Mononuclear cell (primary cell): ENCODE results near the gene GRM6. TPM values are rescaled to one million over a fixed set of nuclear protein-coding genes. Genes with fewer than 3 reads are reported as not detected.

ENCODE experiments used
- H3K27me3 ChIP-seq: 2 replicates; pipeline ENCODE4 v1.6.0; 2011; ENCODE audit warnings: low read length, control low read depth; ENCODE audit not compliant: insufficient read depth
- H3K4me1 ChIP-seq: 2 replicates; pipeline ENCODE4 v1.5.1; 2011; ENCODE audit warnings: mild to moderate bottlenecking, low read length, control low read depth; ENCODE audit not compliant: insufficient read depth
- H3K4me3 ChIP-seq: 2 replicates; pipeline ENCODE4 v1.5.1; 2011; ENCODE audit warnings: mild to moderate bottlenecking, low read length, moderate library complexity
- H3K9me3 ChIP-seq: 2 replicates; pipeline ENCODE4 v1.5.1; 2011; ENCODE audit warnings: low read depth, mild to moderate bottlenecking, control low read depth, low read length
- total RNA-seq: library from RNA; depleted of rRNA; stranded (reverse); fragments of >200 nt; gene quantifications from one replicate; pipeline ENCODE4 v1.2.3, GENCODE V29; 2012

The GRM6 gene
- total RNA-seq, 1 donor = not detected

GRCh38 chr5:178990491-178990890 is 4.6 kb downstream of the GRM6 start:
- no peaks in the 10 kb centered on the region for H3K9me3 ChIP-seq
- H3K4me1 ChIP-seq = no peaks in the 10 kb centered on the region
- peaks cover 8% of the 10 kb centered on the region for H3K27me3 ChIP-seq
- no peak overlapping the region for H3K4me3 ChIP-seq

- H3K4me1 ChIP-seq = no peaks in the 10 kb centered on the region
- H3K4me3 ChIP-seq = no peak overlapping the region
- no peaks in the 10 kb centered on the region for H3K9me3 ChIP-seq
- H3K27me3 ChIP-seq = peaks cover 5% of the 10 kb centered on the region
Observed at GRCh38 chr5:178989311-178989710, 5.8 kb downstream of the GRM6 start.

- no peaks in the 10 kb centered on the region for H3K9me3 ChIP-seq
- no peak overlapping the region for H3K4me3 ChIP-seq
- H3K27me3 ChIP-seq = peaks cover 2% of the 10 kb centered on the region
- H3K4me1 ChIP-seq = no peaks in the 10 kb centered on the region
Observed at GRCh38 chr5:178988436-178989220, 6.5 kb downstream of the GRM6 start.

- H3K9me3 ChIP-seq = no peaks in the 10 kb centered on the region
- no peaks in the 10 kb centered on the region for H3K4me1 ChIP-seq
- no peak overlapping the region for H3K4me3 ChIP-seq
- no peaks in the 10 kb centered on the region for H3K27me3 ChIP-seq
Observed at GRCh38 chr5:178986326-178986960, 8.7 kb downstream of the GRM6 start.

DNA sequence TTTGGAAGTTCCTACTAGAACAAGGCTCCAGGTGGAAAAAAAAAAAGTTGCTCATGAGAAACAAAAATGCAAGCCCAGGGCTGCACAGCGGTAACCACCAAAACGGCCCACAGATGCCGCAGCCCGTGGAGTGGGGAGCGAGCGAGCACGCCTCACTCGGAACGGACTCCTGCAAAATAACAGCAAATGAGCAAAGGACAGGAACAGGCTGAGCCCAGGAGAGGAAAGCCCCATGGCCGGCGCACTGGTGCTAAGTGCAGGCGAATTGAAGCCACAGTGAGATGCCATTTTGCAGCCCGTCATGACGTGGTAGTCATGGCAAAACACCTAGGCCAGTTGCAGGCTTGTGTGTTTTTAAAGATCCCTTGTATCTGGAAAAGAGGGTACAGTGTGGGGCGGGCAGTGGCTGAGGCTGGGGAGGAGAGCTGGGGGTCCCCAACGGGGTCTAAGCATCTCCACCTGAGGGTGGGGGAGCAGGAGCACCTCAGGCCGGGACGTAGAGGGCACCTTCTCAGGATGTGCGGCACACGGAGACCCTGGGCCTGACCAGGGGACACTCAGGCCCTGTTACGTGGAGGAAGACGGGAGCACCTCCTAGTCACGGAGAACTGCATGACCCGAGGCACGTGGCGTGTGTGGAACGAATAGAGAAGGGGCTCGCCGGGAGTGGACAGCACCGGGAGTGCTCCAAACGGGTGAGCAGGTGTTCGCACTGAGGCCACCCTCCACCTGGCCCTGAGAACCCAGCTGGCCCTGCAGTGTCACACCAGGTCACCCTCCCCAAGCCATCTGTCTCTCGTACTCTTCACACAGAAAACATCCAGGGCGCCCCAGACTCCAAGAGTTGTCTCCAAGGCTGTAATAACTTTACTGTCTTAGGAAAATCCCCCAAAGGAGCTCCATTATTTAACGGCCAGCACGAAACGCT is 10.7 kb downstream of the GRM6 start:
- no peaks in the 10 kb centered on the region for H3K9me3 ChIP-seq
- no peaks in the 10 kb centered on the region for H3K27me3 ChIP-seq
- no peak overlapping the region for H3K4me3 ChIP-seq
- H3K4me1 ChIP-seq = no peaks in the 10 kb centered on the region

DNA sequence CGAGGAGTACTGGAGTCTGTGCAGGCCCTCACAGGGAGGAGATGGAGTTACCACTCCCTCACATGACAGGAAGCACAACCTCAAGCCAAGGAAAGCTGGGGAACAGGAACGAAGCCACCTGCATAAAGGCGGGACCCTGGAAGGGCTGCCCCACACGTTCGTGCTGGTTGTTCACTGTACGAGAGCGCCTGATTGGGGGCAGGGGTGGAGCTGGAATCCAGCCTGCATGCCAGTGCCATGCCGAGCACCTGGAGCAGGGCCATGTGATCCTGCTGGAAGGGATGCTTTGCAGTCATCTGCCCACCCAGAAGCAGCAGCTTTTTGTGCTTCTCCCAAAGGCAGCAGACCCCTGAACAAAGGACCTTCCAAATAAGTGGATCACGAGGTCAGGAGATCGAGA is 11.4 kb downstream of the GRM6 start:
- Histone ChIP-seq H3K9me3 (no peaks in the 10 kb centered on the region), H3K27me3 (no peaks in the 10 kb centered on the region), H3K4me3 (no peak overlapping the region), H3K4me1 (no peaks in the 10 kb centered on the region)

- no peak overlapping the region for H3K4me3 ChIP-seq
- H3K9me3 ChIP-seq = peaks cover 5% of the 10 kb centered on the region
- H3K27me3 ChIP-seq = no peaks in the 10 kb centered on the region
- no peaks in the 10 kb centered on the region for H3K4me1 ChIP-seq
Observed at GRCh38 chr5:178982941-178983340, 12.2 kb downstream of the GRM6 start.

DNA sequence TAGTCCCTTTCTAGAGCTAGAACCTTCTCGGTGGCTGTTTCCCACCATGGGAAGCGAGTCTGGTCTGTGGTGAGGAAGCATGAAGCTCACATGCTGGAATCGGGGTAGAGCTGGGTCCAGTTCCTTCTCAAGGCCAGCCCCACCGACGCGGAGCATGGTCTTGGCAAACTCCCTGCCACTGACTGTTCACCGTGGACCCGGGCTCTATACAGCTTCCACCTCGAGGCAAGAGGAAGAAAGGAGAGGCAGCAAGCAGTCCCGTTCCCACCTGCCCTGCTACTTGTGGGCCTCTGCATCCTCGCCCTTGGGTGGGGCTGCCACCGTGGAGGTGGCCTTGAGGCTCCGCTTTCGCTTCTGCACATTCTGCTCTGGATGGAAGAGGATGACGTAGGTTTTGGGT is 13.7 kb downstream of the GRM6 start:
- no peaks in the 10 kb centered on the region for H3K27me3 ChIP-seq
- no peak overlapping the region for H3K4me3 ChIP-seq
- no peaks in the 10 kb centered on the region for H3K4me1 ChIP-seq
- peaks cover 5% of the 10 kb centered on the region for H3K9me3 ChIP-seq

- Histone ChIP-seq H3K4me3 (no peak overlapping the region), H3K4me1 (no peaks in the 10 kb centered on the region), H3K27me3 (no peaks in the 10 kb centered on the region), H3K9me3 (peaks cover 45% of the 10 kb centered on the region)
Observed at GRCh38 chr5:178965465-178966055, 29.6 kb downstream of the GRM6 start.

DNA sequence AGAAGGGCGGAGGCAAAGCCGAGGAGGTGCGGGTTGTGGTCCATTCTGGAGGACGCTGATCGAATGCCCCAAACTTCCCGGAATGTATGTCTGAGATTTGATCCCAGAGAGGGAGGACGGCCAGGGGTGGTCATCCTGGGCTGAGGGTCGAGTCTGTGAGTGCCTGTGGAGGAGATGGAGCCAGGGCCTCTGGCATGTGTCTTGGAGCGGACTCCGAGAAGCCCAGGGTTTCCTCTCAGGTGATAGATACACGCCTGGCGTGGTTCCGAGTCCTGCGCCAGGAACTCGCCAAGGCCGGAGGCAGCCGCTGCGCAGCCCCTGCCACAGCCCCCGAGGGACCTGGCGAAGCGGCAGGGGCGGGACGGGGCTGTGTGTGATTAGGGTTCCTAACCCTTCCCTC is 53.8 kb downstream of the GRM6 start:
- H3K4me3 ChIP-seq = no peak overlapping the region
- no peaks in the 10 kb centered on the region for H3K4me1 ChIP-seq
- H3K27me3 ChIP-seq = peaks cover 21% of the 10 kb centered on the region
- H3K9me3 ChIP-seq = peaks cover 25% of the 10 kb centered on the region

DNA sequence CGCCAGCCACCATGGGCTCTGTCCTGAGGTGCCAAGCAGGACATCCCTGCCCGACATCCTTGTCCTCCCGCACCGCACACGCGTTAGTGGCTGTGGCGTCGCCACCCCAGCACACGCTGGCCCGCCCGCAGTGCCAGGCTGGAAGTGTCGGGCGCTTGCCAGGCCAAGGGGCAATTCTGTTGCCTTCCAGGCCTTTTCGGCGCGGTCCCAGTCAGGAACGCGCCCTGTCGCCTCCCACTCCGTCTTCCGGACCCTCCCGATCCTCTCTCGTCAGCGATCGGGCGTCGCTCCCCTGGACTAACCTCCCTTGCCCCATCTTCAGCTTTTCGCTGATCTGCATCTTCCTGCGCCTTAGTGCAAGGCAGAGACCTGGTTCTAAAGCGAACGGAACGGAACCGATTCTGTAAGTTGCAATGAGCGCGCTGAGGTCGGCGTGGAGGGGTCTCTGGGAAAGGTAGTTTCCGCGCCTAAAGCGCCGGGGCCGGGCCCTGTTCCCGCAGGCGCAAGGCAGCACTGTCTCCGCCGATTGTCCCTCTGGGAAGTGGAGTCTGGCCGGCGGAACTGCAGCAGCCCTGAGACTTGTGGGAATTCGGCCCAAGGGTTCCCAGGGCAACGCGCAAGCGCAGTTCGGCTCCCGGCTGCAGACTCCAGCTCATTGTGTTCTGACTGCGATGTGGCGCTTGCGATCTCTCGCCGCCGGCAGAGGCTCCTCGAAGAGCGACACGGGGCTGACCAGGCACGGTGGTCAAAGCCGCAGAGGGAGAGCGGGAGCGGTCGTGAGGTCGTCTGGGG is 54.4 kb downstream of the GRM6 start, which contains the start of gene ZNF454:
Gene ZNF454 (plus strand): TSS at position 630 of the 792 bp plus-strand sequence. CDS start 1,594 bp downstream, outside the sequence.
- Histone ChIP-seq H3K4me1 (no peaks in the 10 kb centered on the region), H3K4me3 (no peak within 1 kb of the TSS), H3K27me3 (peaks cover 21% of the 10 kb centered on the region), H3K9me3 (peaks cover 31% of the 10 kb centered on the region)

DNA sequence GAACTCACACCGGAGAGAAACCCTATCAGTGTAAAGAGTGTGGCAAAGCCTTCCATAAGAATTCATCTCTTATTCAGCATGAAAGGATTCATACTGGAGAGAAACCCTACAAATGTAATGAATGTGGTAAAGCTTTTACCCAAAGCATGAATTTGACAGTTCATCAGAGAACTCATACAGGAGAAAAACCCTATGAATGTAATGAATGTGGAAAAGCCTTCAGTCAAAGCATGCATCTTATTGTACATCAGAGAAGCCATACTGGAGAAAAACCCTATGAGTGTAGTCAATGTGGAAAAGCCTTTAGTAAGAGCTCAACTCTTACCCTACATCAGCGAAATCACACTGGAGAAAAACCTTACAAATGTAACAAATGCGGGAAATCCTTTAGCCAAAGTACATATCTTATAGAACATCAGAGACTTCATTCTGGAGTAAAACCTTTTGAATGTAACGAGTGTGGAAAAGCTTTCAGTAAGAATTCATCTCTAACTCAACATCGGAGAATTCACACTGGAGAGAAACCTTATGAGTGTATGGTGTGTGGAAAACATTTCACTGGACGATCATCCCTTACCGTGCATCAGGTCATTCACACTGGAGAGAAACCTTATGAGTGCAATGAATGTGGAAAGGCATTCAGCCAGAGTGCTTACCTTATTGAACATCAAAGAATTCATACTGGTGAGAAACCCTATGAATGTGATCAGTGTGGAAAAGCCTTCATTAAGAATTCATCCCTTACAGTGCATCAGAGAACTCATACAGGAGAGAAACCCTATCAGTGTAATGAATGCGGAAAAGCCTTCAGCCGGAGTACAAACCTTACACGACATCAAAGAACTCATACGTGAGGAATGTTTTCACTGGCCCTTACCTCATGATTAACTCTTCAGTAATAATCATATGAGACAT is 63.0 kb downstream of the GRM6 start:
- H3K27me3 ChIP-seq = no peaks in the 10 kb centered on the region
- H3K4me3 ChIP-seq = no peak overlapping the region
- no peaks in the 10 kb centered on the region for H3K4me1 ChIP-seq
- peaks cover 89% of the 10 kb centered on the region for H3K9me3 ChIP-seq
